HepG2 (cell line): ENCODE measurements around the gene FAM171A2. TPM values are rescaled to one million over a fixed set of nuclear protein-coding genes. Genes with fewer than 3 reads are reported as not detected.

Experiments used
- ATF1 ChIP-seq: IDR thresholded peaks from 2 replicates; pipeline ENCODE4 v1.6.1; 2016; ENCODE audit warnings: mild to moderate bottlenecking, control low read depth
- FOXK1 ChIP-seq: sonication (generic); formaldehyde crosslinking; IDR thresholded peaks from 2 replicates; pipeline ENCODE4 v1.4.0; 2020; ENCODE audit warnings: low read depth, missing genetic modification reagents, borderline replicate concordance
- FOXP1 ChIP-seq, 2 experiments: fragments of 450-650 bp in 1 of 2; IDR thresholded peaks; 2 replicates each; pipeline ENCODE4 v1.6.1; 2017 to 2018; ENCODE audit warnings: antibody characterized with exemption in 1 of 2
- ISL2 ChIP-seq: sonication (generic); formaldehyde crosslinking; IDR thresholded peaks from 2 replicates; pipeline ENCODE4 v1.5.0; 2020; ENCODE audit warnings: missing genetic modification reagents
- NCOR1 ChIP-seq: fragments of 200-600 bp; sonication (generic); IDR thresholded peaks from 2 replicates; pipeline ENCODE4 v1.7.0; 2017; ENCODE audit warnings: antibody characterized with exemption, low read length, borderline replicate concordance
- PHB2 ChIP-seq: fragments of 450-650 bp; IDR thresholded peaks from 2 replicates; pipeline ENCODE4 v1.6.1; 2018; ENCODE audit not compliant: partially characterized antibody
- SALL1 ChIP-seq: sonication (generic); formaldehyde crosslinking; IDR thresholded peaks from 2 replicates; pipeline ENCODE4 v1.8.0; 2022; ENCODE audit warnings: mild to moderate bottlenecking, missing genetic modification reagents
- THAP11 ChIP-seq: IDR thresholded peaks from 2 replicates; pipeline ENCODE4 v1.6.1; 2016; ENCODE audit warnings: missing biosample characterization, missing genetic modification reagents
- ZNF558 ChIP-seq: sonication (generic); formaldehyde crosslinking; IDR thresholded peaks from 2 replicates; pipeline ENCODE4 v1.9.0; 2022; ENCODE audit warnings: mild to moderate bottlenecking, missing genetic modification reagents, borderline replicate concordance
- ZNF737 ChIP-seq: sonication (generic); formaldehyde crosslinking; IDR thresholded peaks from 2 replicates; pipeline ENCODE4 v1.5.0; 2020; ENCODE audit warnings: missing genetic modification reagents, mild to moderate bottlenecking, borderline replicate concordance
- ZSCAN21 ChIP-seq: sonication (generic); formaldehyde crosslinking; IDR thresholded peaks from 2 replicates; pipeline ENCODE4 v1.8.0; 2022; ENCODE audit warnings: mild to moderate bottlenecking, missing genetic modification reagents, moderate library complexity, borderline replicate concordance
- polyA plus RNA-seq, 8 experiments: library from polyadenylated mRNA; depleted of rRNA in 3 of 8; stranded (reverse) in 7 of 8; unstranded in 1 of 8; fragments of >200 nt; fragmentation: Illumina TruSeq in 4 of 8; extraction: Trizol in 4 of 8; gene quantifications; 2 replicates each; pipeline versions ENCODE4 v1.2.1 to v1.2.3, GENCODE V29; 2011 to 2016; ENCODE audit warnings: low read depth in 4 of 8, missing spikeins in 1 of 8, mixed read lengths in 1 of 8; ENCODE audit not compliant: insufficient read depth in 1 of 8
- total RNA-seq, 5 experiments: library from RNA; depleted of rRNA; stranded (reverse); fragments of >200 nt; fragmentation: Illumina TruSeq; extraction: Trizol; gene quantifications; 2 replicates each; pipeline ENCODE4 v1.2.3, GENCODE V29; 2016; ENCODE audit warnings: low read depth in 1 of 5
- TF ChIP-seq, protein P1 (sequence below): sonication (generic); formaldehyde crosslinking; IDR thresholded peaks from 2 replicates; pipeline ENCODE4 v1.4.0; 2020; ENCODE audit warnings: missing genetic modification reagents, borderline replicate concordance
- TF ChIP-seq, protein P2 (sequence below): conservative IDR thresholded peaks from 2 replicates; pipeline ENCODE4 v1.6.1; 2018; ENCODE audit warnings: missing genetic modification reagents
- TF ChIP-seq, protein P3 (sequence below): sonication (generic); formaldehyde crosslinking; IDR thresholded peaks from 2 replicates; pipeline ENCODE4 v1.5.0; 2020; ENCODE audit warnings: missing genetic modification reagents
- TF ChIP-seq, protein P4 (sequence below), 2 experiments: IDR thresholded peaks; 2 replicates each; pipeline ENCODE4 v1.6.1; 2011 to 2012; ENCODE audit warnings: low read length in 2 of 2, borderline replicate concordance in 1 of 2, low read depth in 1 of 2, mild to moderate bottlenecking in 1 of 2, moderate library complexity in 1 of 2
- TF ChIP-seq, protein P5 (sequence below): sonication (generic); formaldehyde crosslinking; IDR thresholded peaks from 2 replicates; pipeline ENCODE4 v1.8.0; 2022; ENCODE audit warnings: missing genetic modification reagents, mild to moderate bottlenecking, inconsistent platforms, borderline replicate concordance
- TF ChIP-seq, protein P6 (sequence below): sonication (generic); formaldehyde crosslinking; IDR thresholded peaks from 2 replicates; pipeline ENCODE4 v1.4.0; 2020; ENCODE audit warnings: missing genetic modification reagents, low read depth, mild to moderate bottlenecking, borderline replicate concordance

FAM171A2 gene
- total and polyA plus RNA-seq, 2 of the 13 experiments (the other 11 are each of a cell fraction or from before 2014, with no cell fraction given), result 1.8 to 3.6 TPM

DNA sequence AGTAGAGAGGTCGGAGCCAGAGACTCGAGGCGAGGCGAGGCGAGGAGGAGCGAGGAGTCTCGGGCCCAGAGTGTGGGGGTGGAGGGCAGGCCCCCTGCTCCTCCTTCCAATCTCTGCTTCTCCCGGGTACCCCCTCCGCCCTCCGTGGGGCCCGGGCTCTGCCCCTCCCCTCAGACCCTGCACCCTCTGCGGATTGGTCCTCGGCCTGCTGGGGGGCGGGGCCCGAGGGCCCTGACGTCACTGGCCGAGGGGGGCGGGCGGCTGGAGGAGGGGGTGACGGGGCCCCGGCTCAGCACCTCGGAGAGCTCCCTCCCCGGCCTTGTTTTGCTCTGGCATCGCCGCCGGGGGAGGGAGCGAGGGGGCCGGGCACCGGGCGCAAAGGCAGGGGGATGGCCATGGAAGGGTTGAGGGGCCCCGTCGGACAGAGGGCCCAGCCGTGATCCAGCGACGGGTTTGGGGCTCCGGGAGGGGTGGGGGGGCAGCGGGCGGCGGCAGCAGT is 55.3 kb downstream of the FAM171A2 start, which contains the start of gene RUNDC3A (continued):
- no peak for TF ChIP-seq NCOR1
- peak; percentile 89 for TF ChIP-seq SALL1 (CRISPR knock-in tag)
- TF ChIP-seq THAP11, result peak; percentile 47
- peak; percentile 72; the same call in 1 of the 2 replicates for TF ChIP-seq ATF1 (CRISPR knock-in tag)
- TF ChIP-seq ISL2, result peak; percentile 63
- TF ChIP-seq PHB2, result no peak
- TF ChIP-seq, protein P1, sequence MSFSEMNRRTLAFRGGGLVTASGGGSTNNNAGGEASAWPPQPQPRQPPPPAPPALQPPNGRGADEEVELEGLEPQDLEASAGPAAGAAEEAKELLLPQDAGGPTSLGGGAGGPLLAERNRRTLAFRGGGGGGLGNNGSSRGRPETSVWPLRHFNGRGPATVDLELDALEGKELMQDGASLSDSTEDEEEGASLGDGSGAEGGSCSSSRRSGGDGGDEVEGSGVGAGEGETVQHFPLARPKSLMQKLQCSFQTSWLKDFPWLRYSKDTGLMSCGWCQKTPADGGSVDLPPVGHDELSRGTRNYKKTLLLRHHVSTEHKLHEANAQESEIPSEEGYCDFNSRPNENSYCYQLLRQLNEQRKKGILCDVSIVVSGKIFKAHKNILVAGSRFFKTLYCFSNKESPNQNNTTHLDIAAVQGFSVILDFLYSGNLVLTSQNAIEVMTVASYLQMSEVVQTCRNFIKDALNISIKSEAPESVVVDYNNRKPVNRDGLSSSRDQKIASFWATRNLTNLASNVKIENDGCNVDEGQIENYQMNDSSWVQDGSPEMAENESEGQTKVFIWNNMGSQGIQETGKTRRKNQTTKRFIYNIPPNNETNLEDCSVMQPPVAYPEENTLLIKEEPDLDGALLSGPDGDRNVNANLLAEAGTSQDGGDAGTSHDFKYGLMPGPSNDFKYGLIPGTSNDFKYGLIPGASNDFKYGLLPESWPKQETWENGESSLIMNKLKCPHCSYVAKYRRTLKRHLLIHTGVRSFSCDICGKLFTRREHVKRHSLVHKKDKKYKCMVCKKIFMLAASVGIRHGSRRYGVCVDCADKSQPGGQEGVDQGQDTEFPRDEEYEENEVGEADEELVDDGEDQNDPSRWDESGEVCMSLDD (CRISPR knock-in tag), result peak; percentile 77; the same call in 1 of the 2 replicates
- TF ChIP-seq, protein P2, sequence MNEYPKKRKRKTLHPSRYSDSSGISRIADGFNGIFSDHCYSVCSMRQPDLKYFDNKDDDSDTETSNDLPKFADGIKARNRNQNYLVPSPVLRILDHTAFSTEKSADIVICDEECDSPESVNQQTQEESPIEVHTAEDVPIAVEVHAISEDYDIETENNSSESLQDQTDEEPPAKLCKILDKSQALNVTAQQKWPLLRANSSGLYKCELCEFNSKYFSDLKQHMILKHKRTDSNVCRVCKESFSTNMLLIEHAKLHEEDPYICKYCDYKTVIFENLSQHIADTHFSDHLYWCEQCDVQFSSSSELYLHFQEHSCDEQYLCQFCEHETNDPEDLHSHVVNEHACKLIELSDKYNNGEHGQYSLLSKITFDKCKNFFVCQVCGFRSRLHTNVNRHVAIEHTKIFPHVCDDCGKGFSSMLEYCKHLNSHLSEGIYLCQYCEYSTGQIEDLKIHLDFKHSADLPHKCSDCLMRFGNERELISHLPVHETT (CRISPR knock-in tag), result 0 out of 2 replicates have a peak, but pooled peaks have one; percentile 54
- TF ChIP-seq, protein P3, sequence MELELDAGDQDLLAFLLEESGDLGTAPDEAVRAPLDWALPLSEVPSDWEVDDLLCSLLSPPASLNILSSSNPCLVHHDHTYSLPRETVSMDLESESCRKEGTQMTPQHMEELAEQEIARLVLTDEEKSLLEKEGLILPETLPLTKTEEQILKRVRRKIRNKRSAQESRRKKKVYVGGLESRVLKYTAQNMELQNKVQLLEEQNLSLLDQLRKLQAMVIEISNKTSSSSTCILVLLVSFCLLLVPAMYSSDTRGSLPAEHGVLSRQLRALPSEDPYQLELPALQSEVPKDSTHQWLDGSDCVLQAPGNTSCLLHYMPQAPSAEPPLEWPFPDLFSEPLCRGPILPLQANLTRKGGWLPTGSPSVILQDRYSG (CRISPR knock-in tag), result 0 out of 2 replicates have a peak, but pooled peaks have one; percentile 64
- no peak for TF ChIP-seq ZNF737 (CRISPR knock-in tag)
- TF ChIP-seq, protein P4, sequence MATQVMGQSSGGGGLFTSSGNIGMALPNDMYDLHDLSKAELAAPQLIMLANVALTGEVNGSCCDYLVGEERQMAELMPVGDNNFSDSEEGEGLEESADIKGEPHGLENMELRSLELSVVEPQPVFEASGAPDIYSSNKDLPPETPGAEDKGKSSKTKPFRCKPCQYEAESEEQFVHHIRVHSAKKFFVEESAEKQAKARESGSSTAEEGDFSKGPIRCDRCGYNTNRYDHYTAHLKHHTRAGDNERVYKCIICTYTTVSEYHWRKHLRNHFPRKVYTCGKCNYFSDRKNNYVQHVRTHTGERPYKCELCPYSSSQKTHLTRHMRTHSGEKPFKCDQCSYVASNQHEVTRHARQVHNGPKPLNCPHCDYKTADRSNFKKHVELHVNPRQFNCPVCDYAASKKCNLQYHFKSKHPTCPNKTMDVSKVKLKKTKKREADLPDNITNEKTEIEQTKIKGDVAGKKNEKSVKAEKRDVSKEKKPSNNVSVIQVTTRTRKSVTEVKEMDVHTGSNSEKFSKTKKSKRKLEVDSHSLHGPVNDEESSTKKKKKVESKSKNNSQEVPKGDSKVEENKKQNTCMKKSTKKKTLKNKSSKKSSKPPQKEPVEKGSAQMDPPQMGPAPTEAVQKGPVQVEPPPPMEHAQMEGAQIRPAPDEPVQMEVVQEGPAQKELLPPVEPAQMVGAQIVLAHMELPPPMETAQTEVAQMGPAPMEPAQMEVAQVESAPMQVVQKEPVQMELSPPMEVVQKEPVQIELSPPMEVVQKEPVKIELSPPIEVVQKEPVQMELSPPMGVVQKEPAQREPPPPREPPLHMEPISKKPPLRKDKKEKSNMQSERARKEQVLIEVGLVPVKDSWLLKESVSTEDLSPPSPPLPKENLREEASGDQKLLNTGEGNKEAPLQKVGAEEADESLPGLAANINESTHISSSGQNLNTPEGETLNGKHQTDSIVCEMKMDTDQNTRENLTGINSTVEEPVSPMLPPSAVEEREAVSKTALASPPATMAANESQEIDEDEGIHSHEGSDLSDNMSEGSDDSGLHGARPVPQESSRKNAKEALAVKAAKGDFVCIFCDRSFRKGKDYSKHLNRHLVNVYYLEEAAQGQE (IDR thresholded peaks at IDR 0.05; ENCODE audit: borderline replicate concordance in 1 of 2, low read depth in 1 of 2, low read length in 2 of 2), result peak; percentile 85 to 98
- TF ChIP-seq, protein P5, sequence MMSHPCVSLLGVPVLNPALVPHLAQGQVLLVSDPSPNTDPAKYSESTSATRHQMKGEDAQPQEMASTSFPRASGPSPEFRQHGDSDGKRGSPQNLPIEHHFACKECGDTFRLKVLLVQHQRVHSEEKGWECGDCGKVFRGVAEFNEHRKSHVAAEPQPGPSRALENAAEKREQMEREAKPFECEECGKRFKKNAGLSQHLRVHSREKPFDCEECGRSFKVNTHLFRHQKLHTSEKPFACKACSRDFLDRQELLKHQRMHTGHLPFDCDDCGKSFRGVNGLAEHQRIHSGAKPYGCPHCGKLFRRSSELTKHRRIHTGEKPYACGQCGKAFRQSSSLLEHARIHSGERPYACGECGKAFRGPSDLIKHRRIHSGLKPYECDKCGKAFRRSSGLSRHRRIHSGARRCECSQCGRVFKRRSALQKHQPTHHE (CRISPR knock-in tag), result peak; percentile 57; the same call in 1 of the 2 replicates
- peak; percentile 72; the same call in 1 of the 2 replicates for TF ChIP-seq FOXK1
- TF ChIP-seq FOXP1 (IDR thresholded peaks at IDR 0.05), result no peak
- TF ChIP-seq FOXP1 (CRISPR knock-in tag; IDR thresholded peaks at IDR 0.05), result 0 out of 2 replicates have a peak, but pooled peaks have one; percentile 6
- TF ChIP-seq, protein P6, sequence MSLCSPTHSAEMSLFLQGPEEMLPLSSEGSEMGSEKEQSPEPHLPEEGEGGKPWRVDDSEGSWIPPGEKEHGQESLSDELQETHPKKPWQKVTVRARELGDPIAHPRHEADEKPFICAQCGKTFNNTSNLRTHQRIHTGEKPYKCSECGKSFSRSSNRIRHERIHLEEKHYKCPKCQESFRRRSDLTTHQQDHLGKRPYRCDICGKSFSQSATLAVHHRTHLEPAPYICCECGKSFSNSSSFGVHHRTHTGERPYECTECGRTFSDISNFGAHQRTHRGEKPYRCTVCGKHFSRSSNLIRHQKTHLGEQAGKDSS (CRISPR knock-in tag), result peak; percentile 52; the same call in 1 of the 2 replicates
- TF ChIP-seq ZNF558 (CRISPR knock-in tag), result peak; percentile 65; the same call in 1 of the 2 replicates
- peak; percentile 74; the same call in 1 of the 2 replicates for TF ChIP-seq ZSCAN21 (CRISPR knock-in tag)
